ENCODE measurements around the gene SLC25A39.
A peak's percentile ranks its signal among the peaks of the same experiment; 100 is the strongest.

GRCh38 chr17:44308320-44308818 is 16.3 kb downstream of the SLC25A39 start, which contains the start of gene RUNDC3A:
- TF ChIP-seq POLR2A (IDR thresholded peaks at IDR 0.05) (no peak), CTCF (IDR thresholded peaks at IDR 0.05) (peak in 1 of 3 experiments; percentile 22), POLR2AphosphoS5 (IDR thresholded peaks at IDR 0.05; ENCODE audit: insufficient read depth in 1 of 2, low read depth in 1 of 2) (peak; percentile 30 to 50)

Data from vagina (tissue), 2 donors.